Skeletal muscle cell (primary cell): ENCODE measurements around the gene SPEM3.

ENCODE experiments used
- DNase-seq: peaks from one replicate; pipeline ENCODE4 v3.0.0-alpha.2; 2010; ENCODE audit warnings: low read depth
- H3K4me3 ChIP-seq: 2 replicates; pipeline ENCODE4 v1.5.1; 2011; ENCODE audit warnings: low read depth, mild to moderate bottlenecking, control low read depth, low read length, moderate library complexity

SPEM3 gene

DNA sequence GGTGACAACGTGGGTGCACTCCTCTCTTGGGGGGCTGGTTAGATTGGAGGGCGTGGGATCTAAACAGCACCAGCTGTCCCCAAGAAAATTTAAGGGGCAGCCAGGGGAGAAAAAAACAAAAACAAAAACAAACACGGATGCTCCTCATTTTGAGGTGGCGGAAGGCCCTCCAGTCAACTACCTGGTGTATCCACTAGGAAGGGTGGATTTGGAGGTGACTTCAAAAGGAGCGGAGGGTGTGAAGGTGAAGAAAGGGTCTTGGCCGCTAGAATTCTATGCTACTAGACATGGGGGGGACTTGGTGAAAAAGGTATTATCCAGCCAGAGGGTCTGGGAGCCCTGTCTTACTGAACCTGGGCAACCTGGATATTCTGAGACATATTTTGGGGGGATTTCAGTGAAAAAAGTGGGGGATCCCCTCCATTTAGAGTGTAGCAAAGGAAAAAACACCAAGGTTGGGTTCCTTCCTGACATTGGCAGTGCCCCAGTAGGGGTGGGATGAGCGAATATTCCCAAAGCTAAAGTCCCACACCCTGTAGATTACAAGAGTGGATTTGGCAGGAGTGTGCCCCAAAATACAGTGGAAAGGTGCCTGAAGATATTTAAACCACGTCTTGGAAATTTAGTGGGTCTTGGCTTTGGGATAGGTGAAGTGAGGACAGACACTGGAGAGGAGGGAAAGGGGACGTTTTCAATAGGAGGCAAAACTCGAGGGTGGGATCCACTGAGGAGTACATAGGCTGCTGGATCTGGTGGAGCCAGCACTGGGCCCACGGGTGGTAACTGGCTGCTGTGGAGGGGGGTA, 10.2 kb downstream of the SPEM3 start:
- DNase-seq: no peak
- peak overlapping the region; percentile 61 for H3K4me3 ChIP-seq

DNA sequence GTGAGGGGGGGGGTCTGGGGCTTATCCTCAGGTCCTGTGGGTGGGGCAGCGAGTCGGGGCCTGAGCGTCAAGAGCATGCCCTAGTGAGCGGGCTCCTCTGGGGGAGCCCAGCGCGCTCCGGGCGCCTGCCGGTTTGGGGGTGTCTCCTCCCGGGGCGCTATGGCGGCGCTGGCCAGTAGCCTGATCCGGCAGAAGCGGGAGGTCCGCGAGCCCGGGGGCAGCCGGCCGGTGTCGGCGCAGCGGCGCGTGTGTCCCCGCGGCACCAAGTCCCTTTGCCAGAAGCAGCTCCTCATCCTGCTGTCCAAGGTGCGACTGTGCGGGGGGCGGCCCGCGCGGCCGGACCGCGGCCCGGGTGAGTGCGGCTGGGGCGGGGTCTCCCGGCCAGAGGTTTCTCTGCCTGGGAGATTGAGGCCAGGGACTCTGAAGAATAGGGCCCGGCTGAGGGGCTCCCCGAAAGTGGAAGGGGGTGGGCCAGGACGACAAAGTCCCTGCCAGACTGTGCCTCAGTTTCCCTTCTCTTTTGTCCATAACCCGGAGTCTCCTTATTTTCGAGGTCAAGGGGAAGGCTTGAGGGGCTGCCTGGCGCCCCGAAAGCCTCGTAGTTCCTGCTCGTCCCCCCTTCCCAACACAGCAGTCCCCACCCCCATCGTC, 10.9 kb downstream of the SPEM3 start, which contains the start of gene FGF11:
FGF11 (plus strand) TSS at position 51 of the 651 bp plus-strand sequence; CDS start at position 160, 109 bp downstream.
- DNase-seq: no peak
- peak within 1 kb of the TSS; percentile 61 for H3K4me3 ChIP-seq

DNA sequence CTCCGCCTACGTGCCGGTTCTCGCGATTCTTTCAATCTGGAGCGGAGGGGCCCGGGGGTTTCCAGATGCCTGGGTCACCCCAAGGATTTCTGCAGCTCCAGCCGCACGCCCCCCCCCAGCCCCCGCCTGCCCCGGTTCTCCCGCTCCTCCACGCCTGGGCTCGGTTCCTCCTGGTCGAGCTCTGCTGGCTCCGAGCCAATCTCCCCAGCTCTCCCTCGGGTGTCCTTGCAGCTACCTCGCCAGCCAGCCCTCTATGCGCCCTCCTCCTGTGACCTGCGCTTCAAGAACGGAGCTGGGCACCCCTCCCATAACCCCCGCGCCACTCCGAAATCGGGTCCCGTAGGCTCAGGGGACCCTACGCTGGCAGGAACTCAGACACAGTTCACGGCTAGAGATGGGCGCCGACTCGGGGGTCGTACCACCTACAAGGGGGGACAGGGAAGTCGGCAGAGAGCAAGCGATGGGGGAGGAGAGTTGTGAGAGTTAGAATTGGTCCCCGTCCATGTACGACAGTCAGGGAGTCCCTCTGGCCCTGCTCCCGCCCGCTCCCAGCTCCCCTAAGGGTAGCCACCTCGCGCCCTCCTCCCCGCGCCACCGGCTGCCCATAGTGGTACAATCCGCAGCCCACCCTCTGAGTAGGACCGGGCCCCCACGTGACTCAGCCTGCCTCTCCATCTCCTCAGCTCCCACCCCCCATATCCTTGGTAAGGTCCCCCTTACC, 11.6 kb downstream of the SPEM3 start:
- DNase-seq: no peak

DNA sequence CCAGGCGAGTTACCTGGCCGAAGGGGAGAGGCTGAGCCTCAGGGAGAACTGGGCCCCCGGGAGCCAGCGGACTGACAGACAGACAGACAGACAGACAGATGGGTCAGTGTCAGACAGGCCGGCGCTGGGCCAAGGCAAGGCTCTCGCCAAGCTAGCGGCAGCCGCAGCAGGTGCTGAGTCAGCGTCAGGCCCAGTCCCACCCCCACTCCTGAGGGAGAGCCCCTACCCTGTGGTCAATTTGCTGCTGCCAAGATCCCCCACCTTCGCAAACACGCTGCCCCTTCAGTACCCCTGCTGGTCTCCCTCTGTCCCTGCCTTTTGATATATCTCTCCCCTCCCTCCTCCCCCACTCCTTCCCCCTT, 12.2 kb downstream of the SPEM3 start:
- H3K4me3 ChIP-seq: peak overlapping the region; percentile 61
- no peak for DNase-seq

More for the DNA sequence above, 11.6 kb downstream of the SPEM3 start:
- peak overlapping the region; percentile 61 for H3K4me3 ChIP-seq

DNA sequence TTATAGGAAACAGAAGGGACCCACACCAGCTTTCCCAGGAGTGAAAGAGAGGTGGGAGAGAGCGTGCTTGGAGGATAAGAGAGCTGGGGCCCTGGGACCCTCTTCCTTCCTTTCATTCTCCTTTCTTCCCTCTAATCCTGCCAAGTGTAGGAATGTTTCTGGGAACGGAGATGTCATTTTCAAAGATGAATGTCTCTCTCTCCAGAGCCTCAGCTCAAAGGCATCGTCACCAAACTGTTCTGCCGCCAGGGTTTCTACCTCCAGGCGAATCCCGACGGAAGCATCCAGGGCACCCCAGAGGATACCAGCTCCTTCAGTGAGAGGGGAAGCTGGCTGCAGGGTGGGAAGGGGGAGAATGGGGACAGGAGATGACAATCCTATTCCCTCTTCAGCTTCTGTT, 12.6 kb downstream of the SPEM3 start:
- H3K4me3 ChIP-seq: no peak overlapping the region
- DNase-seq: no peak

DNA sequence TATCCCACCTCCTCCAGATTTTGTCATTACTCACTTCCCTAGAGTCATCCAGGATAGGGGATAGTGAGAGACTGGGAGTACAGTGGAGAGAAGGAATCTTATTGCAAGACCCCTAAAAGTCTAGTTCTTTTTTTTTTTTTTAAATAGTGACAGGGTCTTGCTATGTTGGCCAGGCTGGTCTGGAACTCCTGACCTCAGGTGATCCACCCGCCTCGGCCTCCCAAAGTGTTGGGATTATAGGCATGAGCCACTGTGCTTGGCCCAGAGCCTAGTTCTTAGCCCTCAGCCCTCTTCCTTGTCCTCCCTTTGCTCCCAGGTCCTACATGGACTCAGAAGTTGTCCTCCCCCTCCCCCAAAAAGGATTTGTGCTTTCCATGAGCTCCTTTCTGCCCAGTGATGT, 13.5 kb downstream of the SPEM3 start:
- DNase-seq: no peak
- no peak overlapping the region for H3K4me3 ChIP-seq

DNA sequence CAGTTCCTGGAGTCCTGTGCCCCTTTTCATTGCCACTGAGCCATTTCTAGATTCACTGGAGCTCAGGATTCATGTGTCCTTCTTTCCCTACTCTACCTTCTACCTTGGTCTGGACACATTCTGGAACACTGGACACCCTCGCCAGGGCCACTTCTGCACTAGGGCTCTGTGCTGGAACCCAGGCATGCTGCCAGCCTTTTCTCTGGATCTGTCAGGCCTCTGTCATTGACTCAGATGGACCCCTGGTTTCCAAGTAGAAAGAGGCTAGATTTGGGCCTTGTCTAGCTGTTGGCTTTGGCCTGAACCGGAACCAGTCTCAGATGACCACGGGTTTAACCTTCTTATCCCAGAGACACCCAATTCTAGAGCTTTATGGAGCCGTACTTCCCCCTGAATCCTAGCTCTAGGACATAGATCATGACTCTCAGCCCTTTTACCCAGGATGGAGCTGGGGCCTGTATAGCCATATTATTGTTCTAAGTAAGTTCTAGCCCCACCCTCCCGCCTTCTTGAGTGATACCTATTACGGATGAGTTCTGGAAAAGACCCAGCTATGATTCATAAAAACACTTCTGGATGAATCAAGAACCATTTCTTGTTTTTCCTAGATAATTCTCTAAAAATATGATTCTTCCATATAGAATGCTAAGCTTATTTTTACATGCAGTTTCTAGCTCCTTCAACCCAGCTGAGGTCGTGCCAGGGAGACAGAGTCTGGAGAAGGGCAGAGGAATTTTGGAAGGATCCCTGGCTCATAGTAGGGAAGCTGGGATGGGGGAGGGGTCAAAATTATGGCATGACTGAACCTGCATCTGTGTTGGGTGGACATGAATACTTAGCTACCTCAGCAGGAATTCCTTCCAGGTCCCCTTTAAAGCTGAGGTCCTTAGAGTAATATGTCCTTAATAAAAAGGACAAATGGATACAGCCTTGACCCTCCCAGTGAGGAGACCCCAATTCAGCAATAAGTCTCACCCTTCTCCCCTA, 15.1 kb downstream of the SPEM3 start:
- DNase-seq: no peak
- no peak overlapping the region for H3K4me3 ChIP-seq

DNA sequence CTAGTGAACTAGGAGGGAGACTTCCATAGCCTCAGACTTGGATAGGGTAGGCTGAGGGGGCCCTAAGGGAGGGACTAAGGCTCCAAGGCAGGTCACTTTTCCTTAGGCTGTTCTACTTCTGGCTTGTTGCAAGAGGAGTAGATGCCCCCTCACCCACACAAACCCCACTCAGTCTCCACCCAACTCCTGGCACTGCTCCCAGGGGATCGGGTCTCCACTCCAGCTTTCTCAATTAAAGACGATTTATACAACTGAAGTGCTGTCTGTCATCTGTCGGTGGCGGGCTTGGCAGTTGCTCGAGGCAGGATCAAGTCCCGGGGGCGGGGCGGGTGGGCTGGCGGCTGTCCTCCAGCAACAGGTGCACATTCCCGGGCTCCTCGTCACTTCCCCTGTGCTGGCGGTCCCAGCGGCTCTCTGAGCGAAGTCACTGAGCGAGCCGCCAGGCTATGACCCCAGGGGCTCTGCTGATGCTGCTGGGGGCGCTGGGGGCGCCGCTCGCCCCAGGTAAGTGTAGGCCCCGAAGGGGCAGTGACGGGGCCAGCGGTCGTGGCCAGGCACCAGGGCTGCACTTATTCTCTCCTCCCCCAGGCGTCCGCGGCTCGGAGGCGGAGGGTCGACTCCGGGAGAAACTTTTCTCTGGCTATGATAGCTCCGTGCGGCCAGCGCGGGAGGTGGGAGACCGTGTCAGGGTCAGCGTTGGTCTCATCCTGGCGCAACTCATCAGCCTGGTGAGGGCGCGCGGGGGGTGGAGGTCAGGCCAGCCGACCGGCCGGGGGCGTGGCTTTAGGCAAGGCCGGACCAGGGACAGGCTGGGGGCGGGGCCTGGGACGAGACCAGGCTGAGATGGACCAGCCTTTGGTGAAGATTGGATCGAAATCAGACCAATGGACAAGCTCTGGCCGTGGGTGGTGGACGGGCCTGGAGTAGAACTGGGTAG, 16.3 kb downstream of the SPEM3 start, which contains the start of gene CHRNB1:
CHRNB1 (plus strand) TSS at position 380 of the 937 bp plus-strand sequence; CDS start at position 447, 67 bp downstream.
- H3K4me3 ChIP-seq: peak within 1 kb of the TSS; percentile 48
- no peak for DNase-seq

DNA sequence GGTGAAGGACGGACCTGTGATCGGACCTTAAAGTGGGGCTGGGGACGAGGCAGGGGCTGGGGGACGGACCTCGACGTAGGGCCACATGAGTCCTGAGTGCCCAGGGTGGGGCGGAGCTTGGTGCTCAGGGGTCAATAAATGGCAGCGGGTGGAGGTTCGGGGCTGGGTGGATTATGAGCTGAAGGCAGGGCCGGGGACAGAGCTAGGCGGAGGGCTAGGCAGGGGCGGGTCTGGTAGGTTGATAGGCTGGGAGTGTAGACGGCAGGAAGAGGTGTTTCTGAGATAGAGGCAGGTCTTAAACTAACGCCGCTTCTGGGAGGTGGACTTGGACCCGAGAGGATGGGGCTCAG, 16.9 kb downstream of the SPEM3 start:
- no peak for DNase-seq

DNA sequence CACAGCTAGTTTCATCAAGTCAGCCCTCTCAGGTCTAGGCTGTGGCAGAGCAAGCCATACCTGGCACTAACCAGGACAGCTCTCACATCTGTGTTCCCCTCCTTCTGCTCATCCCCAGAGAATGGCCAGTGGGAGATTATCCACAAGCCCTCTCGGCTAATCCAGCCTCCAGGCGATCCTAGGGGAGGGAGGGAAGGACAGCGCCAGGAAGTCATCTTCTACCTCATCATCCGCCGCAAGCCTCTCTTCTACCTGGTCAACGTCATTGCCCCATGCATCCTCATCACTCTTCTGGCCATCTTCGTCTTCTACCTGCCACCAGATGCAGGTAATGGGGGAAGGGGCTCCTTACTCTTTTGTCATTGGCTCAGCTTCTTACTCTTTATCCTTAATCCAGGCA, 19.8 kb downstream of the SPEM3 start:
- DNase-seq: no peak
- H3K4me3 ChIP-seq: no peak overlapping the region

More for the DNA sequence above, 16.9 kb downstream of the SPEM3 start:
- peak overlapping the region; percentile 48 for H3K4me3 ChIP-seq

DNA sequence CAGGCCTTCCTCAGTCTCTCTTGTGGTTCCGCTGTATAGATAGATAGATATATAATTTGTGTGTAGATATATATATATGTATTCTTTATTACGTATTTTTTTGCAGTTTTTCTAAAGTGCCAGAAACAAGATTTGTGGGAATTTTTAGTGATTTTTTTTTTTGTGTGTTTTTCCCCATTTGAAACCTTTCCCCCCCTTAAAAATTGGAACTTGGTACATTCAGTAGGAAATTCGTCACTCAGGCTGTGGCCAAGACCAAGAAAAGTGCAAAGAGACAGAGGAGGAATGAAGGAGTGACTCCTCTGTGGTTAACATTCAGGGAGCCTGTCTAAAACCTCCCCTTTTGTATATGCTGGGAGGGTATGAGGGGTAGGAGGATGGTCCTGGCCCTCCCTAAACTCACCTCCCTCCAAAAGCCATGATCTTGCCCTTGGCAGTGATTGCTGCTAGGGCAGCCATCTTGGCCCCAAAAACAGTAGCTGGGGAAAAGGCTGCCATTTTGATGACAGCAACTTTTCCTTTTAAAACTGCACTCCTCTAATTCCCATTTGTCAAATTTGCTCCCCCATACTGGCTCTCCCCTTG, 31.4 kb downstream of the SPEM3 start:
- H3K4me3 ChIP-seq: no peak overlapping the region
- DNase-seq: no peak

DNA sequence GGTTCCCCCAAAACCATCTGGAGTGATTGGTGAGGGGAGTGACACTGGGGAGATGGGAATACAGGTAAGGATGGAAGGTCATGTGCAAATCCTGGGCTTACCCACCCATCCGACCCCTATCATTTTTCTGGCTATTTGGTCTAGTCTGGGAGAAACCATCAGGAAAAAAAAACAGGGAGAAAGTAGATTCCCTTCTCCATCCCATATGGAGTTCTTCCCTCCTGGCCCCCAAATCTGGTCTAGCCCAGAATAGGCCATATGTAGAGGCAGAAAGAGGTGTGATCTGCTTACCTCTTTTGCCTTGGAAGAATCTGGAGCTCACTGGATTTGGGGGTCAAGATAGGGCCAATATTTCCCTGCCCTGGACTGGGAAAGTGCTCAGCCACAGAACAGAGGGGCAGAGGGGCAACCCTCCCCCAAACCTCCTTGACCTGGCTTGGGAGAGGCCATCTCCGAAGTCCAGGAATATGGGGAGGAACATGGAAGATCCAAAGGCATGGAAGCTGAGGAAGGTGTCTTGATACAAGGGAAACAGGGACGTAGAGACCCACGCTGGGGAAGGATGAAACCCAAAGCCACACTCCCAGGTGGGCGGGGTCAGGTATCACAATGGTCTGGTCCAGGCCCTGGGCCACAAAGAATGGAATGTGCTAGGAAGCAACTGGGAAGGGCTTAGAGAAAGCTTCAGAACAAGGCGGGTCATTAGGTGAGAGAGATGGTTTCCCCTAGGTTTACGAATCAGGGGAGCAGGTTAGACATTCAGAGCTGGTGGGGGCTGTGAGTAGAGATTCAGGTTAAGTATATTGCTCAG, 32.4 kb downstream of the SPEM3 start:
- DNase-seq: no peak
- no peak overlapping the region for H3K4me3 ChIP-seq

DNA sequence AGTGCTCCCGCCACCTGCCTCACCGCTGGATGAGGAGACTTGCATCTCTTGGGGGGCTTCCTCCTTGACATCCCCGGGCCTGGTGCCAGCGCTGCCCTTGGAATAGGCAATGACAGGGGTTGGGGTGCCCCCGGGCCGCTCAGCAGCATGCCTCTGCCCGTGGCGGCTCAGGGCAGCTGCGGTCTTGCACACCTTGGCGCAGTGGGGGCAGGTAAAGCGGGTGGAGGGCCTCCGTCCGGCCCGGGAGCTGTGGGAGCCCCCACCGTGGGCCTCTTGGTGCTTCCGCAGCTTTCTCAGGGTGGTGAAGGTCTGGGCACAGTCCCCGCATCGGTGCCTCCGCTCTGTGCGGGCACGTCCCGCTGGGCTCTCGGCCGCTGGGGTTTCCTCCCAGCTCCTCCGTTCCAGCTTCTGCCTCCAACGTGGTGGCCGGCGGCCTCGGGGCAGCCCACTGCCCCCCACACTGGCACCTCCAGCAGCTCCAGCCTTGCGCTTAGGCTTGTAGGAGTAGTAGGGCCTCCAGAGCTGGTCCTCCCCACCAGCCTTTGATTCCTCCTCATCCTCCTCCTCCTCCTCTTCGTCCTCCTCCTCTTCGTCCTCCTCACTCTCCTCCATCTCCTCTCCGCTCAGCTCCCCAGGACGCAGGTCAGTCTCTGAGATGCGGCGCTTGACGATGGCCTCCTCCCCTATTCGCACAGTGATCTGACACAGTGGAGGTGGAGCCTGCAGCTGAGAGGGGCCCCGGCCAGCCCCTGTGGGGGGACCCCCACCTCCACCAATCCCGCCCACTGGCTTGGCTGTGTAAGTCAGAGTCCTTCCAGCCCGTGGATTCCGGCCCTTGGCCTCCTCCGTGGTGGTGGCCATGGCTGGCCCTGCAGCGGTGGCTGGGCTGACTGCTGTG, 34.1 kb downstream of the SPEM3 start:
- no peak for DNase-seq
- H3K4me3 ChIP-seq: no peak overlapping the region

DNA sequence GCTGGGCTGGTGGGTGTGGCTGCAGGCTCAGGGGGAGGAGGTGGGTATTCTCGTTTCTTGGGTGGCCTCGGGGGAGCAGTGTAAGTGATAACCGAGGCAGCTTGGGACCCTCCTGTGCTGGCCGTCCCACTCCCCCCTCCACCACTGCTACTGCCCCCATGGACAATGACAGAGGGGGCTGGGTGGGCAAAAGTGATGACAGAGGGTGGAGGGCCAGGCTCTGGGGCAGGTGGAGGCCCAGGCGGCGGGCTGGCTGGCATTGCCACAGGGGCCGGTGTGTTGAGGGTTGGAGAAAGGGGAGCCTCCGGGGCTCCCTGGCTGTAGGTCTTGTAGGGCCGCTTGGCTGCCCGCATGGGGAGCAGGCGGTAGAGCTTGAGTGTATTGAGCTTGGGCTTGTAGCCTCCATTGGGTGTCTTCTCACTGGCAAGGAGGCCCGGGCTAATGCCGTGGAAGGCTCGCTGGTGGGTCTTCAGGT, 34.8 kb downstream of the SPEM3 start:
- DNase-seq: no peak
- H3K4me3 ChIP-seq: no peak overlapping the region

DNA sequence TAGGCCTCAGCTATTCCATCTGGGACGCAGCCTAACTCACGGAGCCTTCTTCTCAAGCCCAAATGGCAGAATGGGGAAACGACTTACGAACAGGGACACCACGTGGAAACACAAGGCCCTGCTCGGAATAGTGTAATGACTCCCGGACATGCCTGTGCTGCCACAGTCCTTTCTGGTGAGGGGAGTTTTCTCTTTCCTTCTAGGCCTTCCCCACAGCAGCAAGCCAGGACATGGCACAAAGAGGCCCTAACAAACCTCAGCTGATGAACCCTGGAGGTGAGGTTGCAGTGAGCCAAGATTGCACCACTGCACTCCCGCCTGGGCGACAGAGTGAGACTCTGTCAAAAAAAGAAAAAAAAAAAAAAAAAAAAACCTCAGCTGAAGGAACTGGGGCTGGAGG, 35.4 kb downstream of the SPEM3 start:
- DNase-seq: no peak

More for the DNA sequence above, 35.4 kb downstream of the SPEM3 start:
- no peak overlapping the region for H3K4me3 ChIP-seq
